ENCODE measurements around the gene ARFGAP2.
"Not testable (repeated sequence)": the region's sequence is repeated elsewhere in the genome, so short reads cannot be mapped to it uniquely, and the experiment has no call there.

The ARFGAP2 gene

DNA sequence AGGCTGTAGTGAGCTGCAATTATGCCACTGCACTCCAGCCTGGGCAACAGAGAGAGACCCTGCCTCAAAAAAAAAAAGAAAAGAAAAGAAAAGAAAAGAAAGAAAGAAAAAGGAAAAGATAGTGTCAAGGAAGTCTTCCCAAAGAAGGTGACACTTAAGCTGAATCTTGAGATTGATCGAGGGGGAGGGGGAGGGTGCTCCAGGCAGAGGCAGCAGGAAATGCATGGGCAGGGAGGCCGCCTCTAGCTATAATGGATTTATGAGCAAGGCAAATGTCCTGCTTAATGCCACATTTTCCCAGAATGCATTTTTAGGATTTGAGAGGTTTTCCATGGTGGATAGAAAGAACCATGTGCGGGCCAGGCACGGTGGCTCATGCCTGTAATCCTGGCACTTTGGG is 24.3 kb upstream of the ARFGAP2 start:
- no peak for DNase-seq (ENCODE audit: extremely low read depth, low read depth)
- TF ChIP-seq, protein P1, sequence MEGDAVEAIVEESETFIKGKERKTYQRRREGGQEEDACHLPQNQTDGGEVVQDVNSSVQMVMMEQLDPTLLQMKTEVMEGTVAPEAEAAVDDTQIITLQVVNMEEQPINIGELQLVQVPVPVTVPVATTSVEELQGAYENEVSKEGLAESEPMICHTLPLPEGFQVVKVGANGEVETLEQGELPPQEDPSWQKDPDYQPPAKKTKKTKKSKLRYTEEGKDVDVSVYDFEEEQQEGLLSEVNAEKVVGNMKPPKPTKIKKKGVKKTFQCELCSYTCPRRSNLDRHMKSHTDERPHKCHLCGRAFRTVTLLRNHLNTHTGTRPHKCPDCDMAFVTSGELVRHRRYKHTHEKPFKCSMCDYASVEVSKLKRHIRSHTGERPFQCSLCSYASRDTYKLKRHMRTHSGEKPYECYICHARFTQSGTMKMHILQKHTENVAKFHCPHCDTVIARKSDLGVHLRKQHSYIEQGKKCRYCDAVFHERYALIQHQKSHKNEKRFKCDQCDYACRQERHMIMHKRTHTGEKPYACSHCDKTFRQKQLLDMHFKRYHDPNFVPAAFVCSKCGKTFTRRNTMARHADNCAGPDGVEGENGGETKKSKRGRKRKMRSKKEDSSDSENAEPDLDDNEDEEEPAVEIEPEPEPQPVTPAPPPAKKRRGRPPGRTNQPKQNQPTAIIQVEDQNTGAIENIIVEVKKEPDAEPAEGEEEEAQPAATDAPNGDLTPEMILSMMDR (IDR thresholded peaks at IDR 0.05; ENCODE audit: low read depth, low read length), result no peak

DNA sequence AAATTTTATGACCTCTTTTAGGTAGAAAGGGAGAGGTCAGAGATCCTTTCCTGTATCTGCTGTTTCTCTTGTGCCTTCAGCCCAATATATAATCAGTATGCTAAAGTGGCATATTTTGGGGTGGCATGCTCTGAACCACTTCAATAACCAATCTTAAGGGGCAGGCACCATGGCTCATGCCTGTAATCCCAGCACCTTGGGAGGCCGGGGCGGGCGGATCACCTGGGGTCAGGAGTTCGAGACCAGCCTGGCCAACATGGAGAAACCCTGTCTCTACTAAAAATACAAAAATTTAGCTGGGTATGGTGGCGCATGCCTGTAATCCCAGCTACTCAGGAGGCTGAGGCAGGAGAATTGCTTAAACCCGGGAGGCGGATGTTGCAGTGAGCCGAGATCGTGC is 21.5 kb upstream of the ARFGAP2 start:
- not testable (repeated sequence) for DNase-seq (ENCODE audit: extremely low read depth, low read depth)

DNA sequence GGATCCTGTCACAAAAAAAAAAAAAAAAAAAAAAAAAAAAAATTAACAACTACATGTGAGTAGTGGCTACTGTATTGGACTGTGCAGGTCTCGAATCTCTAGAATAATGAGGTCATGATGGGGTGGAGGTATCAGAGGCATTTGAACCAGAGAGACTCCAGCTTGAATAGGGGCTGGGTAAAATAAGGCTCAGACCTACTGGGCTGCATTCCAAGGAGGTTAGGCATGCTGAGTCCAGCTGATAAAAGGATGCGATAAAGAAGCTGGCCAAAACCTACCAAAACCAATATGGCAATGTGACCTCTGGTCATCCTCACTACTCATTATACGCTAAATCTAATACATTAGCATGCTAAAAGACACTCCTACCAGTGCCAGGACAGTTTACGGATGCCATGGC is 15.4 kb upstream of the ARFGAP2 start:
- no peak for DNase-seq (ENCODE audit: extremely low read depth, low read depth)
- TF ChIP-seq, protein P1 (IDR thresholded peaks at IDR 0.05; ENCODE audit: low read depth, low read length), result no peak

DNA sequence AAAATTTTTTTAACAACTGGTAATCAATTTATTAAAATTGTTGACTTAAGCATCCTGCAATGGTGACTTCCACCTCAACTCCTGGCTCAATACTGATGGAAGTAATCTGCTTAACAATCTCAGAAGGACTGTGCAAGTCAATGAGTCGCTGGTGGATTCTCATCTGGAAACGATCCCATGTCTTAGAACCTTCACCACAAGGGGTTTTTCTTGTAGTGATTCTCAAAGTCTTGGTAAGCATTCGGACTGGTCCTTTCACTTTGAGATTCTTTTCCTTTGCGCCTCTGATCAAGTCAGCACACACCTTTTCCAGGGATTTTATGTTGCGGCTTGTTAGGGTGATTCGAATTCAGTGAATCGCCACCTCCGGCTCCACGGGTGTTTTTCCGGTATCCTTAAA is 14.5 kb upstream of the ARFGAP2 start:
- not testable (repeated sequence) for DNase-seq (ENCODE audit: extremely low read depth, low read depth)

DNA sequence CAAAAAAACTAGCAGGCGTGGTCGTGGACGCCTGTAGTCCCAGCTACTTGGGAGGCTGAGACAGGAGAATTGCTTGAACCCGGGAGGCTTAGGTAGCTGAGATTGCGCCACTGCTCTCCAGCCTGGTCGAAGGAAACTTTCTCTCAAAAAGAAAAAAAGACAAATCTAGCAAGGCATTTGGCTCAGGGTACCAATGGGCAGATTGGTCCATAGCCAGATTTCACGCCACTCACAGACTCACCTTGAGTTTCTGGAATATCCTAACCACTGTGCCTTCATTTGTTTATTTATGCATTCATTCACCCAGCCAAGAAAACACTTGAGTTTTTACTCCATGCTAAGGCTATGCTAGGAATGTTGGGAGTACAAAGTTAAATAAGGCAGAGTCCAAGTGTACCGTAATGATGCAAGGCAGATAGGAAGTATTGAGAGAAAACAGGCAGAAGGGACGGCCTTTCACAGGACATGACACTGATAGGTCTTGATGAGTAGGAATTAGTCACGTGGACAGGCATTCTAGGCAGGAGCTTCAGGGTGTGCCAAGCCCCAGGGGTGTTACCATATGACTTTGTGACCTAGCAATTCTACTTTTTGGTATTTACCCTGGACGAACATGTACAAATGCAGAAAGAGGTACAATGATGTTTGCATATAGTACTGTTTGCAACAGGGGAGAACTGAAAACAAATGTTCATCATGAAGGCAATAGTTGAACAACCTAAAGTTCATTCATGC is 12.6 kb upstream of the ARFGAP2 start:
- TF ChIP-seq, protein P1 (IDR thresholded peaks at IDR 0.05; ENCODE audit: low read depth, low read length), result no peak
- no peak for DNase-seq (ENCODE audit: extremely low read depth, low read depth)

DNA sequence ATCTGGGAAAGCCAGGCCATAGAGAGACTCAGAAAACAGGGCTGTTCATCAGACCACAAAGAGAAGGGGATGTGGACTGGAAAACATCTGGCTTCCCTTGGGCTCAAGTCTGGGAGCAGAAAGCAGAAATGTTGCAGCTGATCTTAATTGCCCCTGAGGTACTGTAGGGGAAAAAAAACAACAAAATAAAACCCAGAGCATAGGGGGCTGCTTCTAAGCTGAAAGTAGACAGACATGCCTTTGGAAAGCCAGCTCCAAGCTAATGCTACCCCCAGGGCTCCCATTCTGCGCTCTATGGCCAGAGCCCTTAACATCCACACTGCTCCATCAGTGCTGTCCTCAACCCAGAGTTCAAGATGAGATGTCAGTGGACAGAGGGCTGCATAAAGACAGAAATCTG is 11.6 kb upstream of the ARFGAP2 start:
- DNase-seq (ENCODE audit: extremely low read depth, low read depth), result no peak
- TF ChIP-seq, protein P1 (IDR thresholded peaks at IDR 0.05; ENCODE audit: low read depth, low read length), result no peak

DNA sequence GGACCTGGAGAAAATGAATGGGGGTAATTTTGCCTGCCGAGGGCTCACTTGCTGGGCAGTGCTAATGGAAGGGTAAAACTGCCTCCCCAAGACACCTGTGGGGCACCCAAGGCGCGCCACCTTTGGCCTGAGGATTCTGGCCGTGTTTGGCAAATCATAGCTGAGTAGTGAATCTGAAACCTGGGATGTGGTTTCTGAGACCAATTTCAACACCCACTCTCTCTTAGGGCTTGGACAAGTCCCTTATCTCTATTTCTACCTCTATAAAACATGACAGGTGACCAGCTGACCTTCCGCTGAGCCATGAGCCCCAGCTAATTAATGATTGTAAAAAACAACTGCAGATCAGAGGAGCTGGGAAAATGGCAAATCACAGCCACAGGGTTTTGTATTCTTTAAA is 11.0 kb upstream of the ARFGAP2 start:
- DNase-seq (ENCODE audit: extremely low read depth, low read depth), result no peak
- TF ChIP-seq, protein P1 (IDR thresholded peaks at IDR 0.05; ENCODE audit: low read depth, low read length), result no peak

DNA sequence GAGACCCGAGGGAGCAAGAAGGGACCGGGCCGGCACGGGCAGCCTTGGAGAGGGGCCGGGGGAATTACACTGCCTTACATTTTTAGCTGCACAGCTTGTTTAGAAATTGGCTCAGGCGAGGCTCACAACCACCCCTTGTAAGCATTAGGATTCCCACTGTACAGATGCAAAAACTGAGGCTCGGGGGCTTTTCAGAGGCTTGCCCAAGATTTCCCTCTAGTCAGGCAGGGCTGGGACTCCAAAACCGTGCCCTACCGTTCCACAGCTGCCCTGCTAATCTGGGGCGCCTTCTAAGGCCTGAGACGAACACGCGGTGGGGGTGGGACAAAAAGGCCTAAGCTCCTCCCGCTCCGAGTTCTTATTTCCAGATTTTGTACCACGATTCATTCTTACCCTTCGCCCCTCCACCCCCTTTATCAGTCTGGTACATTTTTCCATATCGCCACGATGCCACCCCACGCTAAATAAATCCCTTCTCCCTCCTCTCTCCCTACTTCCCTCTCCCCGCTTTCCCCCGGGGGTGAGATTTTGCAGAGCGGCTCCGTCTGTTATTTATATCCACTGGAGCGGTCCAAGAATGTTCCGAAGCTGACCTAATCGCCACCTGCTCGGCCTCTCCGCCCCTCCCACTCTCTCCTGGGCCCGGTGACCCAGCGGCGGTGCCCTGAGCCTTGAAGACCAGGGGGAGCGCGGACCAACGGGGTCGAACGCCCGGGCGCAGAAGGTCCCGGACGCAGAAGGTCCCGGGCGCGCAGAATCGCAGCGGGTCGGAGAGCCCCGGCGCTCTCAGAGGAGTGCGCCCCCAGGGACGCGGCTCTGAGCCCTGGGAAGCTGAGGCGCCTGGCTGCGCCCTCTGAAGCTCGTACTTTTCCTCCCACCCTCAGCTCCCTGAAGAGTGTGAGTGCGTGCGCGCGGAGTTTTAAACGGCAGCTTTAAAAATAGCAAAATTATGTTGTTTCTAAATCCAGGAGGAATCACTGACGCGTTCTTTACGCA is 10.3 kb upstream of the ARFGAP2 start:
- DNase-seq (ENCODE audit: extremely low read depth, low read depth), result no peak
- TF ChIP-seq, protein P1 (IDR thresholded peaks at IDR 0.05; ENCODE audit: low read depth, low read length), result no peak

Data from AG09319 (cell line).